DMS153 (cell line): ENCODE data around the gene WDR18.
"Not testable (repeated sequence)": the region's sequence is repeated elsewhere in the genome, so short reads cannot be mapped to it uniquely, and the experiment has no call there.

Experiments used
- DNase-seq: peaks from one replicate; lab custom pipeline; 2025; lab: John Stamatoyannopoulos, UW

Gene WDR18

GRCh38 chr19:950352-951066 is 33.6 kb upstream of the WDR18 start:
- DNase-seq: no peak

DNA sequence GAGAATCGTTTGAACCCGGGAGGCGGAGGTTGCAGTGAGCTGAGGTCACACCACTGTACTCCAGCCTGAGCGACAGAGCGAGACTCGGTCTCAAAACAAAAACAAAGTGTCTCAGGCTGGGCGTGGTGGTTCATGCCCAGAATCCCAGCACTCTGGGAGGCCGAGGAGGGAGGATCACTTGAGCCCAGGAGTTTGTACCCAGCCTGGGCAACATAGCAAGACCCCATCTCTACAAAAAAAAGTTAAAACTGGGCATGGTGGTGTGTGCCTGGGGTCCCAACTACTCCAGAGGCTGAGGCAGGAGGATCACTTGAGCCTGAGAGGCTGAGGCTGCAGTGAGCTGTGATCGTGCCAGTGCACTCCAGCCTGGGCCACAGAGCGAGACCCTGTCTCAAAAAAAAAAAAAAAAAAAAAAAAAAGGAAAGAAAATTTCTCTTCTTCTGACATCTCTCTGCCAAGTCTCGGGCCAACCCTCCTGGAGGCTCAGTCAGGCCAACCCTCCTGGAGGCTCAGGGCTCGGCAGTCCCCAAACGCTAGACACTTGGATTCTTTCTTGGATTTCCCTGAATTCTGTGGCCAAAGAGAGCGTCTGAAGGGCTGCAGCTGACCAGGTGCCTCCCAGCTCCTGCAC is 32.0 kb upstream of the WDR18 start:
- DNase-seq: no peak

GRCh38 chr19:952680-953444 is 31.3 kb upstream of the WDR18 start:
- DNase-seq: no peak

DNA sequence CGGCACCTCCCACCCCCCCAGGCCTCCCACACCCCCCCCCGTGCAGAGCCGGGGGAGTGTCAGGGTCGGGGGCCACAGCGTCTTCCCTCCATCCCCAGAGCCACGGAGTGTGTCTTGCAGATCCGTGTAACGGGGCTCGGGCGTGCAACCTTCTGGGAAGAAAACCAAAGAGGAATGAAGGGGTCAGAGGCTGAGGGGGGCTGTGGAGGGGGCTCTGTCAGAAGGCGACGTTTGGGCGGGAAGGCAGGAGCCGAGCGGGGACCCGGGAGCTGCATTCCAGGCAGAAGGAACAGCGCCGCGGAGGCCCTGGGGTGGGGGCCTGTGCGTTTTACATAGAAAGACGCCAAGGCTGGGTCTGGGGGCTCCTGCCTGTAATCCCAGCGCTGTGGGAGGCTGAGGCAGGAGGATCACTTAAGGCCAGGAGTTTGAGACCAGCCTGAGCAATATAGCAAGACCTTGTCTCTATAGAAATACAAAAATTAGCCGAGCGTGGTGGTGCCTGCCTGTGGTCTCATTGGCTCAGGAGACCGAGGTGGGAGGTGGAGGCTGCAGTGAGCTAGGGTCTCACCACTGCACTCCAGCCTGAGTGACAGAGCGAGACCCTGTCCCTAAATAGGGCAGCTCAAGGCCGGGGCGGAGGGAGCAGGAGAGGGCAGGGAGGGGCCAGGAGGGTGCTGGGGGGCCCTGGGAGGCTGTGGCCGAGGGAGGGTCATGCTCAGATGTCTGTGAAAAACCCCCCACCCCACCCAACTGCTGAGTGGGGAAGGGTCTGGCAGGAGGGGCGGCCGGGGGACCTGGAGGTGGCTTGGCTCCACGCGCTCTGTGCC is 30.5 kb upstream of the WDR18 start:
- no peak for DNase-seq

GRCh38 chr19:954272-954671 is 29.9 kb upstream of the WDR18 start:
- no peak for DNase-seq

DNA sequence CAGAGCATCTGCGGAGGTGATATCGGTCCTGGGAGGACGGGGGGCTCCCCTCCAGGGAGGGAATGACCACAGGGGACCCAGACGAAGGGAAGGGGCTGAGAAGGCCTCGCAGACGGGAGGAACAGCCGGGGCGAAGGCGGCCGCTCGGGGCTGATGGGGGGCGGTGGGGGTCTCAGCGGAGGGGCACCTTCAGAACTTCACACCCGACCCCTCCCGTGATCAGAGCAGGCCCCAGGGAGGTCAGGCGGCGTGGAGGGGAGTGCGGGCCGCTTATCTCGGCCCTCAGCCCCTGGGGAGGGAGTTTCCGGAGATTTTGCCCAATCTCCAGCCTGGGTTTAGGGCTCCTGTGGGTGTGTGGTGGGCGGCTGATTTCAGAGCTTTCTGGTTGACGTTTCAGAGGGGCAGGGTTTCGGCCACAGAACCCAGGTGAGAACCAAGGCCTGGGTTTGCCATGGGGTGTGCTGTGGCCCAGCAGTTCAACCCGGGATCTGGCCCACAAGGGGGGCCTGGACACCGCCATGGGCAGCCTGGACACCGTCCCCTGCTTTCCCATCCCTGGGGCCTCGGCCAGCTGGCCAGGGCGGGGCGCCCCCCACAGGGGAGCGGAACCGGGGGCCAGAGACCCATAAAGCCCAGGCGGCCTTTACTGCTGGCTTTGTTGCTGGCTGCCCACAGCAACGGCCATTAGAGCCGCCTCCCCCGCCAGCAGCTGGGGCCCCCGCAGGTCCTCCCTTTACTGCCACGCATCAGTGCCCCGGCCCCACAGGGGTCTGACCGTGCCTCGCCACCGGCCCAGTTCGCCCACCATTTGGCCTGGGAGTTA is 29.3 kb upstream of the WDR18 start:
- no peak for DNase-seq

DNA sequence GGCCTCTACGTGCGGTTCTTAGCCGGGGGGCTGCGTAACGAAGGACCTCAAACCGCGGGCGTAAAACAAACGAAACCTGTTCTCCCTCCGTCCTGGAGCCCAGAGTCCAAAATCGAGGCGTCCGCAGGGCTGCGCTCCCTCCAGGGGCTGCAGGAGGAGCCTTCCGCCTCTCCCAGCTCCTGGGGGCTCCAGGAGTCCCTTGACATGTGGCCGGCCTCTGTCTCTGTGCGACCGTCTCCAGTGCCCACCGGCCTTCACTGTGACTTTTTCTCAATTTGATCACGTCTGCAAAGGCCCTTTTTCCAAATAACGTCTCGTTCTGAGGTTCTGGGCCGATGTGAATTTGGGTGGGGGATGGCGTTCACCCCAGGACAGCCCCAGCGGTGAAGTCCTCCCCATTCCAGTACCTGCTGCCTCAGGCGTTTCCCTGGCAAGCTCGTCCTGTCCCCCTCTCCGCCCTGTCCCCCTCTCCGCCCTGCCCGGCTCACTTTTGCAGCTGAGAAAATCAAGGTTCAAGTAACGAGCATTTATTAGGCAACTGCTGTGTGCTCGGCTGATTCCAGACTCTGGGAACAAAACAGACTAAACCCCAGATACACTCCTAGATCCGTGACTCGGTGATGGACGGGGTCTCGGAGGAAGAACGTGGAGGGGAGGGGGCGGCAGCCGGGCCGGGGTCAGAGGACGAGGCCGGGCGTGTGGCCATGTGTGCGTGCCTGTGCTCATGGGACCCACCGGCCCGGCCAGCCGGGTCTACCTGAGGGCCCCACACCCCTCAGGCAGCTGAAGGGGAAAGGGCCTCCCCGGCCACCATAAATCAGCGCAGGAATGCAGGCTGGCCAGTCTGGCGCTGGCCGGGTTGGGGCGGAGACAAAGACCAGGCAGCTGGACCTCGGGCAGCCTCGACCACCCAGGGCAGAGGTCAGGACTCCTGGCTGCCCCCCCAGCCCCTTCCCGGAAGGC is 28.1 kb upstream of the WDR18 start:
- DNase-seq: no peak

- DNase-seq: no peak
Measured at GRCh38 chr19:956766-957440, 27.2 kb upstream of the WDR18 start.

DNA sequence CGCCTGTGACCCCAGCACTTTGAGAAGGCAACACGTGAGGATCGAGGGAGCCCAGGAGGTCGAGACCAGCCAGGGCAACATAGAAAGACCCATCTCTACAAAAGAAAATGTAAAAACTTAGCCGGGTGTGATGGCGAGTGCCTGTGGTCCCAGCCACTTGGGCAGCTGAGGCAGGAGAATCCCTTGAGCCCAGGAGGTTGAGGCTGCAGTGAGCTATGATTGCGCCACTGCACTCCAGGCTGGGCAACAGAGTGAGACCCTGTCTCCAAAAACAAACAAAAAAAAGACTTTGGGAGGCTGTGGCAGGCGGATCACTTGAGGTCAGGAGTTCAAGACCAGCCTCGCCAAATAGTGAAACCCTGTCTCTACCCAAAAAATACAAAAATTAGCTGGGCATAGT is 26.6 kb upstream of the WDR18 start:
- DNase-seq: not testable (repeated sequence)

GRCh38 chr19:958967-959855 is 24.9 kb upstream of the WDR18 start:
- DNase-seq: no peak

DNA sequence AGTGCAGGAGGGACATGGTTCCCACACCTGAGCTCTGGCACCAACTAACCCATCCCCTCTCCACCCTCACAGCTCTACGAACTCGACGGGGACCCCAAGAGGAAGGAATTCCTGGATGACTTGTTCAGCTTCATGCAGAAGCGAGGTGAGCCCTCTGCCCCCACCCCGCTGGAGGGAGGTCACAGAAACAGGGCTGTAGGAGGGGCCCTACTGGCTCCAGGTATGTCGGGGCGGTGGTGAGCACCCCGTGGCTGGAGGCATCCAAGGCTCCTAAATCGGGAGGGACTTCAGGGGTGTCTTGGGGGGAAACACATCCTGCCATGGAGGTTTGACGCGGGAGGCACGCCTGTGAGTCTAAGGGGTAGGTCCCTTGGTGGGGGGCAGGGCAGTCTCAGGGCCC is 24.1 kb upstream of the WDR18 start:
- no peak for DNase-seq

DNA sequence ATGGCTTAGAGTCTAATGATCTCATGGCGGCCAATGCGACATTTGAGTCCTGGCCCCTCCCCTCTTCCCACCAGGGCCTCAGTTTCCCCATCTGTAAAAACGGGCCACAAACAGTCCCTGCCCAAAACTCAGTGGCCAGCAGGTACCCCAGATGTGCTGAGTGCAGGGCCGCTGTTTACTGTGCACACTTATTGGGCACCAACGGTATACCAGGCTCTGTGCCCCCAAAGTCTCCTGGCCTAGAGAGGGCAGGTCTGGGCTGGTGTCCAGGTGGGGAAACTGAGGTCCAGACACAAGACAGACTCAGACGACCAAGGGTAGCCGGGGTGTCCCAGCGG is 23.6 kb upstream of the WDR18 start:
- no peak for DNase-seq

DNA sequence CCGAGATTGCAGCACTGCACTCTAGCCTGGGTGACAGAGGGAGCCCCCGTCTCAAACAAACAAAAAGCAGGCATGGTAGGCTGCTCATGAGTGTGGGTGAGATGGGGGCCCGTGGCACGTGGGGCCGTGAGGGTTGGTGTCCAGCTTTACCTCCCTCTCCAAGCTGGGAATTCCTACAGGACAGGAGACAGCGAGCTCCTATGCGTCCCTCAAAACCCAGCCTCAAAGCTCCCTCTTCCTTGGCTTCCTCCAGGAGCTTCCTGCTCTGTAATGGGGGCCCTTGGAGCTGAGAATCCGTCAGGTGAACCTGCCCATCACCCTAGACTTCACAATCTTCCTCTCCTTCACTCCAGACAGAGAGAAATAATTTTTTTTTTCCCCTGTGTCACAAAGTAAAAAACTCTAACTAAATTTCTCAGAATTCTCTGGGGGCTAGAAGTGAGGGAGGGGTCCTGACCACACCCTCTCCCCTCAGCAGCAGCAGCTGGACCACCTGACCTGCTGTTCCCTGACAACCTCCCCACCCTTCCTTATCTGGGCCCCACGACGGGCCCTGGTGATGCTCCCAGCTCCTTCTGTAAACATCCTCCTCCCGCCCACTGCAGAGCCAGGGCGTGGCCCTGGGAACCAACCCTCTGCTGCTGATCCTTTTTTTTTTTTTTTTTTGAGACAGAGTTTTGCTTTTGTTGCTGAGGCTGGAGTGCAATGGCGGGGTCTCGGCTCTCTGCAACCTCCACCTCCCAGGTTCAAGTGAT is 22.1 kb upstream of the WDR18 start:
- DNase-seq: no peak

DNA sequence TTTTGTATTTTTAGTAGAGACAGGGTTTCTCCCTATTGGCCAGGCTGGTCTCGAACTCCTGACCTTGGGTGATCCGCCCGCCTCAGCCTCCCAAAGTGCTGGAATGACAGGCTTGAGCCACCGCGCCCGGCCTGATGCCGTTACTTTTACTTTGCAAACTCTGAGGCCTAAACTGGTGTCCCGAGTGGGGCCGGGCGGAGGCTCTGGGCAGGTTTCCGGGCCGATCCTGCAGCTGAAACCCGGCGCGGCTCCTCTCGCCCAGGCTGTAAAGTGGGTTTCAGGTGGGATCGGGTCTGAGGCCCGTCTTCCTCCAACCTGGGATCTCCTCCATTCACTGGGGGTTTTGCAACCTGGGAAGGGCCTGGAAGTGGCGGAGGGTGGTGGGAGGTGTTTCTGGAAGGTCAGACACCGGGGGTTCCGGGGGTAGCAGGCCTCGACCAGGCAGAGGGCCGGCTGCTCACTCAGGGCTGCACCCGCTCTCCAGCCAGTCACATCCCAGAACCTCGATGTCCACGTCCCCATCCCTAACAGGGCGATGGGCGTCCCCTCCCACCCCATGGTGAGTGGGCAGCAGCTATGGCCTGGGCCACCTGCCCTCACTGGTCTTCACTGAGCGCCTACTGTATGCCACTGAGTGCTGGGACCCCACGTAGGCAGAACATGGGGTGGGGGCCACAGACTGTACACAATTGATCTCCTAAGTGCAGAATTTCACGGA is 21.3 kb upstream of the WDR18 start:
- DNase-seq: no peak

GRCh38 chr19:963486-963951 is 20.6 kb upstream of the WDR18 start:
- no peak for DNase-seq

DNA sequence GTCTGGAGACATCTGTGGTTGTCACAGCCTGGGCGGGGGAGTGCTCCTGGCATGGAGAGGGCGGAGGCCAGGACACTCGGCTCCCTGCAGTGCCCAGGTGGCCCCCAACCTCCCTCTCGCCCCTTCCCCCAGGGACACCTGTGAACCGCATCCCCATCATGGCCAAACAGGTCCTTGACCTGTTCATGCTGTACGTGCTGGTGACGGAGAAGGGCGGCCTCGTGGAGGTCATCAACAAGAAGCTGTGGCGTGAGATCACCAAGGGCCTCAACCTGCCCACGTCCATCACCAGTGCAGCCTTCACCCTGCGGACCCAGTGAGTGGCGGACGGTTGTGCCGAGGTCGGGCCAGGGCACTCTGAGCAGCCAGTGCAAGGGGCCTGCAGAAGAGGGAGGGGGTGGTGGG is 20.0 kb upstream of the WDR18 start:
- DNase-seq: no peak
